Smooth muscle cell (in vitro differentiated cells): ENCODE data around the gene HMCN1. TPM values are rescaled to one million over a fixed set of nuclear protein-coding genes. Genes with fewer than 3 reads are reported as not detected.

Experiments
- DNase-seq: peaks from one replicate; lab custom pipeline; 2025; ENCODE audit not compliant: unreplicated experiment; lab: John Stamatoyannopoulos, UW
- H2AFZ ChIP-seq: fragments of 200-600 bp; sonication (generic); 2 replicates; pipeline ENCODE4 v1.6.0; 2016; ENCODE audit warnings: antibody characterized with exemption, low read depth, mild to moderate bottlenecking
- H3F3A ChIP-seq: fragments of 200-600 bp; sonication (generic); 2 replicates; pipeline ENCODE4 v1.6.0; 2017; ENCODE audit warnings: antibody characterized with exemption, low read depth
- H3K27ac ChIP-seq: fragments of 200-600 bp; sonication (generic); 2 replicates; pipeline ENCODE4 v1.5.1; 2016; ENCODE audit warnings: low read depth, mild to moderate bottlenecking
- H3K27me3 ChIP-seq: fragments of 200-600 bp; sonication (generic); 2 replicates; pipeline ENCODE4 v1.6.1; 2016; ENCODE audit warnings: low read depth, mild to moderate bottlenecking
- H3K36me3 ChIP-seq: fragments of 200-600 bp; sonication (generic); 2 replicates; pipeline ENCODE4 v1.5.1; 2016; ENCODE audit warnings: low read depth
- H3K4me1 ChIP-seq: fragments of 200-600 bp; sonication (generic); 2 replicates; pipeline ENCODE4 v1.5.1; 2016; ENCODE audit warnings: low read depth
- H3K4me2 ChIP-seq: fragments of 200-600 bp; sonication (generic); 2 replicates; pipeline ENCODE4 v1.6.0; 2016; ENCODE audit warnings: mild to moderate bottlenecking
- H3K4me3 ChIP-seq: fragments of 200-600 bp; sonication (generic); 2 replicates; pipeline ENCODE4 v1.5.1; 2016; ENCODE audit warnings: mild to moderate bottlenecking
- H3K79me2 ChIP-seq: fragments of 200-600 bp; sonication (generic); 2 replicates; pipeline ENCODE4 v1.6.0; 2016; ENCODE audit warnings: low read depth, mild to moderate bottlenecking
- H3K9ac ChIP-seq: fragments of 200-600 bp; sonication (generic); 2 replicates; pipeline ENCODE4 v1.6.0; 2016; ENCODE audit warnings: low read depth
- H3K9me3 ChIP-seq: fragments of 200-600 bp; sonication (generic); replicated peaks from 2 replicates; pipeline ENCODE4 v1.5.1; 2016; ENCODE audit warnings: low read depth
- H4K20me1 ChIP-seq: fragments of 200-600 bp; sonication (generic); 2 replicates; pipeline ENCODE4 v1.6.0; 2016; ENCODE audit warnings: low read depth
- WGBS: methylation state at CpG from one replicate; pipeline ENCODE4 v1.1.7; 2016; ENCODE audit warnings: low lambda C conversion rate; 5-methylcytosine and 5-hydroxymethylcytosine counted together
- polyA plus RNA-seq: library from polyadenylated mRNA; unstranded; fragments of >200 nt; fragmentation: Nextera tagmentation; extraction: Ambion mirVana; gene quantifications from 2 replicates; pipeline ENCODE4 v1.2.1, GENCODE V29; 2016
- total RNA-seq: library from RNA; depleted of rRNA; stranded (reverse); fragments of >200 nt; gene quantifications from 2 replicates; pipeline ENCODE4 v1.2.3, GENCODE V29; 2014
- TF ChIP-seq, protein P1 (sequence below): fragments of 200-600 bp; sonication (generic); IDR thresholded peaks from 2 replicates; pipeline ENCODE4 v1.5.1; 2017; ENCODE audit warnings: borderline replicate concordance, mild to moderate bottlenecking, antibody characterized with exemption; ENCODE audit not compliant: insufficient read depth, poor library complexity, severe bottlenecking

HMCN1 gene
- total and polyA plus RNA-seq, 2 experiments from 2014 or later, result 18.9 to 118 TPM

GRCh38 chr1:186122837-186123236 lies 388.6 kb downstream of the HMCN1 start:
- Histone ChIP-seq H3K4me1 (no peaks in the 10 kb centered on the region), H3K27ac (no peak overlapping the region), H3K9ac (no peak overlapping the region), H3K36me3 (peaks cover 19% of the 10 kb centered on the region), H3K27me3 (no peaks in the 10 kb centered on the region), H4K20me1 (no peaks in the 10 kb centered on the region), H3K79me2 (no peaks in the 10 kb centered on the region), H3K4me3 (no peak overlapping the region), H2AFZ (no peak overlapping the region), H3K9me3 (no peaks in the 10 kb centered on the region), H3K4me2 (no peak overlapping the region), H3F3A (no peaks in the 10 kb centered on the region)
- TF ChIP-seq, protein P1, sequence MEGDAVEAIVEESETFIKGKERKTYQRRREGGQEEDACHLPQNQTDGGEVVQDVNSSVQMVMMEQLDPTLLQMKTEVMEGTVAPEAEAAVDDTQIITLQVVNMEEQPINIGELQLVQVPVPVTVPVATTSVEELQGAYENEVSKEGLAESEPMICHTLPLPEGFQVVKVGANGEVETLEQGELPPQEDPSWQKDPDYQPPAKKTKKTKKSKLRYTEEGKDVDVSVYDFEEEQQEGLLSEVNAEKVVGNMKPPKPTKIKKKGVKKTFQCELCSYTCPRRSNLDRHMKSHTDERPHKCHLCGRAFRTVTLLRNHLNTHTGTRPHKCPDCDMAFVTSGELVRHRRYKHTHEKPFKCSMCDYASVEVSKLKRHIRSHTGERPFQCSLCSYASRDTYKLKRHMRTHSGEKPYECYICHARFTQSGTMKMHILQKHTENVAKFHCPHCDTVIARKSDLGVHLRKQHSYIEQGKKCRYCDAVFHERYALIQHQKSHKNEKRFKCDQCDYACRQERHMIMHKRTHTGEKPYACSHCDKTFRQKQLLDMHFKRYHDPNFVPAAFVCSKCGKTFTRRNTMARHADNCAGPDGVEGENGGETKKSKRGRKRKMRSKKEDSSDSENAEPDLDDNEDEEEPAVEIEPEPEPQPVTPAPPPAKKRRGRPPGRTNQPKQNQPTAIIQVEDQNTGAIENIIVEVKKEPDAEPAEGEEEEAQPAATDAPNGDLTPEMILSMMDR, result no peak
- WGBS, result 95% methylated on average over 9 of the region's 9 CpGs
- no peak for DNase-seq

- Histone ChIP-seq H3K27me3 (no peaks in the 10 kb centered on the region), H3K9ac (no peak overlapping the region), H3K36me3 (peaks cover 12% of the 10 kb centered on the region), H4K20me1 (no peaks in the 10 kb centered on the region), H3K4me3 (no peak overlapping the region), H3K27ac (no peak overlapping the region), H3K4me1 (no peaks in the 10 kb centered on the region), H3K4me2 (no peak overlapping the region), H3K79me2 (no peaks in the 10 kb centered on the region), H3K9me3 (no peaks in the 10 kb centered on the region), H2AFZ (no peak overlapping the region), H3F3A (no peaks in the 10 kb centered on the region)
- 88% methylated on average over 4 of the region's 4 CpGs for WGBS
- TF ChIP-seq, protein P1, result no peak
- no peak for DNase-seq
Observed at GRCh38 chr1:186125035-186125434, 390.8 kb downstream of the HMCN1 start.

DNA sequence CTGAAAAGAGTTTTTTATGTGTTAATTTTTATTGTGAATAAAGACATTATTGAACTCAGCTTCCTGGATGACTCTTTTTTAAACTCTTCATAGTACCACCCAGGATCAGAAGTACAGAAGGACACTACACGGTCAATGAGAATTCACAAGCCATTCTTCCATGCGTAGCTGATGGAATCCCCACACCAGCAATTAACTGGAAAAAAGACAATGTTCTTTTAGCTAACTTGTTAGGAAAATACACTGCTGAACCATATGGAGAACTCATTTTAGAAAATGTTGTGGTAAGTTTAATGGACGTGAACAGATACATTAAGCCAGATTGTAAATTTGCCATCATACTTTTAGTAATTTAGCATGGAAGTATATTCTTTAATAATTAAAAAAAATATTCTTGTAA lies 391.3 kb downstream of the HMCN1 start:
- H3K79me2 ChIP-seq, result no peaks in the 10 kb centered on the region
- no peak overlapping the region for H3K4me3 ChIP-seq
- TF ChIP-seq, protein P1, result no peak
- DNase-seq, result no peak
- no peak overlapping the region for H3K27ac ChIP-seq
- H3K36me3 ChIP-seq, result peaks cover 8% of the 10 kb centered on the region
- 95% methylated on average over 3 of the region's 3 CpGs for WGBS
- H3K4me1 ChIP-seq, result no peaks in the 10 kb centered on the region
- no peak overlapping the region for H3K9ac ChIP-seq
- no peaks in the 10 kb centered on the region for H3K27me3 ChIP-seq
- no peaks in the 10 kb centered on the region for H3F3A ChIP-seq
- H4K20me1 ChIP-seq, result no peaks in the 10 kb centered on the region
- no peak overlapping the region for H3K4me2 ChIP-seq
- H3K9me3 ChIP-seq, result no peaks in the 10 kb centered on the region
- no peak overlapping the region for H2AFZ ChIP-seq

DNA sequence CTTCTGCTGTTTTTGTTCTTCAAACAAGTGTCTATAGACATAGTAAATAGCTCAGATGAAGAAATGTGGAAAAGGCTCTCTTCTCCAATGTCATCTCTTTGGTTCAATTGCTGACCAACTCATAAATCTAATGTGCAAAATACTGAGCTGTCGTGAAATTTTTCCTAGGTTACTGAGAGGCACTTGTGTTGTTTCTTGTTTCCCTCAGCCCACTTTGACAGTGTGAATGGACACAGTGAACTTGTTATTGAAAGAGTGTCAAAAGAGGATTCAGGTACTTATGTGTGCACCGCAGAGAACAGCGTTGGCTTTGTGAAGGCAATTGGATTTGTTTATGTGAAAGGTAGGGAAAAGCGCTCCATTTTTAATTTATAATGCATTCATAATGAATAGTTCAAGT lies 395.6 kb downstream of the HMCN1 start:
- no peak for DNase-seq
- Histone ChIP-seq H3K4me1 (no peaks in the 10 kb centered on the region), H3F3A (no peaks in the 10 kb centered on the region), H3K79me2 (no peaks in the 10 kb centered on the region), H3K27ac (no peak overlapping the region), H2AFZ (no peak overlapping the region), H3K9ac (no peak overlapping the region), H3K36me3 (peaks cover 6% of the 10 kb centered on the region), H3K27me3 (no peaks in the 10 kb centered on the region), H3K4me2 (no peak overlapping the region), H3K9me3 (no peaks in the 10 kb centered on the region), H4K20me1 (no peaks in the 10 kb centered on the region), H3K4me3 (no peak overlapping the region)
- 99% methylated on average over 4 of the region's 4 CpGs for WGBS
- TF ChIP-seq, protein P1, result no peak
